Endothelial cell of umbilical vein (primary cell): Measurements from ENCODE around the gene TMEM217.

Experiments
- CTCF ChIP-seq, 2 donors: IDR thresholded peaks; 1 replicate in 1 of 2; 2 replicates in 1 of 2; pipeline ENCODE4 v1.5.1; 2011; ENCODE audit warnings: low read length in 2 of 2, mild to moderate bottlenecking in 2 of 2, moderate library complexity in 2 of 2, control low read depth in 1 of 2, inconsistent platforms in 1 of 2, low read depth in 1 of 2; ENCODE audit not compliant: insufficient read depth in 1 of 2; ENCODE audit errors: extremely low read depth in 1 of 2
- EZH2 ChIP-seq: IDR thresholded peaks from 2 replicates; pipeline ENCODE4 v1.6.1; 2012; ENCODE audit warnings: borderline replicate concordance, low read depth, mild to moderate bottlenecking, moderate library complexity, low read length, inconsistent platforms; ENCODE audit not compliant: severe bottlenecking
- GATA2 ChIP-seq: IDR thresholded peaks from 2 replicates; pipeline ENCODE4 v1.7.0; 2011; ENCODE audit warnings: low read depth, mild to moderate bottlenecking, moderate library complexity, mixed read lengths, low read length; ENCODE audit not compliant: insufficient read length, insufficient read depth
- JUN ChIP-seq: IDR thresholded peaks from 2 replicates; pipeline ENCODE4 v1.6.1; 2011; ENCODE audit warnings: borderline replicate concordance, low read depth; ENCODE audit not compliant: insufficient read length, insufficient read depth
- MYC ChIP-seq: IDR thresholded peaks from one replicate; pipeline ENCODE4 v1.6.1; 2011; ENCODE audit warnings: mild to moderate bottlenecking, low read depth, low read length
- POLR2A ChIP-seq: IDR thresholded peaks from 2 replicates; pipeline ENCODE4 v1.6.1; 2012; ENCODE audit warnings: low read depth, mild to moderate bottlenecking, control low read depth, low read length
- POLR2AphosphoS5 ChIP-seq: IDR thresholded peaks from 2 replicates; pipeline ENCODE4 v1.6.1; 2012; ENCODE audit warnings: low read depth, mild to moderate bottlenecking, control low read depth, low read length, moderate library complexity; ENCODE audit not compliant: insufficient read depth

DNA sequence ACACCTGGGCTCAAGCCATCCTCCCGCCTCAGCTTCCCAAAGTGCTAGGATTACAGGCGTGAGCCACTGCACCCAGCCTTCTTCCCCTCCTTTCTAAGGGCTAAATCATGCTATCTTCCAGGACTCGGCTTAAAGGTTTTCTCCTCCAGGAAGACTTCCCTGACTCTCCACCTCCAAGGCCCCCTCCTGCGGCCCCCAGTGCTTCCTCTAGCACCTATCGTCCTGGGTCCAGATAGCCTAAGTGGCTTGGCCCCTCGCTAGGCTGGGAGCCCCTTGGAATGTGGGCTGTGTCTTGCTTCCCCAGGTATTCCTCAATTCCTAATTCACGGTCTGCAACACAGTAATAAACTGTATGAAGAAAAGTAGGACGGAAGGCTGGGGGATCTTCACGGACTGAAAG is 51.3 kb downstream of the TMEM217 start:
- no peak for TF ChIP-seq CTCF (IDR thresholded peaks at IDR 0.05; ENCODE audit: extremely low read depth in 1 of 2, insufficient read depth in 1 of 2, low read depth in 1 of 2, low read length in 2 of 2)
- no peak for TF ChIP-seq MYC
- TF ChIP-seq POLR2AphosphoS5, result no peak
- TF ChIP-seq POLR2A, result no peak
- no peak for TF ChIP-seq JUN
- TF ChIP-seq GATA2, result no peak
- no peak for TF ChIP-seq EZH2
